ENCODE measurements around the gene CDKN2B-AS1.
A peak's percentile ranks its signal among the peaks of the same experiment; 100 is the strongest.

CDKN2B-AS1 gene

GRCh38 chr9:22105005-22105722 lies 110.6 kb downstream of the CDKN2B-AS1 start:
- ATAC-seq (replicated peaks) (peak; percentile 37), DNase-seq (no peak)
- peaks cover 0 to 12% of the 10 kb centered on the region in 2 donors for H3K27me3 Mint-ChIP-seq
- H3K27ac Mint-ChIP-seq = peak overlapping the region in 1 of 2 donors; percentile 2
- H3K36me3 Mint-ChIP-seq (ENCODE audit: insufficient read depth) = no peaks in the 10 kb centered on the region
- H3K9me3 Mint-ChIP-seq = no peaks in the 10 kb centered on the region
- peaks cover 7 to 8% of the 10 kb centered on the region in 2 donors for H3K4me1 Mint-ChIP-seq (ENCODE audit: low read depth in 2 of 2)
- H3K4me3 Mint-ChIP-seq = no peak overlapping the region

- ATAC-seq (replicated peaks) = no peak
- H3K27ac Mint-ChIP-seq = no peak overlapping the region
- peaks cover 0 to 12% of the 10 kb centered on the region in 2 donors for H3K27me3 Mint-ChIP-seq
- no peaks in the 10 kb centered on the region for H3K9me3 Mint-ChIP-seq
- DNase-seq = no peak
- H3K36me3 Mint-ChIP-seq (ENCODE audit: insufficient read depth) = no peaks in the 10 kb centered on the region
- no peak overlapping the region for H3K4me3 Mint-ChIP-seq
- peaks cover 4 to 7% of the 10 kb centered on the region in 2 donors for H3K4me1 Mint-ChIP-seq (ENCODE audit: low read depth in 2 of 2)
Measured at GRCh38 chr9:22107202-22108045, 112.8 kb downstream of the CDKN2B-AS1 start.

- peaks cover 4 to 7% of the 10 kb centered on the region in 2 donors for H3K4me1 Mint-ChIP-seq (ENCODE audit: low read depth in 2 of 2)
- peaks cover 0 to 12% of the 10 kb centered on the region in 2 donors for H3K27me3 Mint-ChIP-seq
- no peak overlapping the region for H3K4me3 Mint-ChIP-seq
- ATAC-seq (replicated peaks) (no peak), DNase-seq (no peak)
- no peaks in the 10 kb centered on the region for H3K36me3 Mint-ChIP-seq (ENCODE audit: insufficient read depth)
- H3K9me3 Mint-ChIP-seq = no peaks in the 10 kb centered on the region
- H3K27ac Mint-ChIP-seq = no peak overlapping the region
Measured at GRCh38 chr9:22108581-22109370, 114.2 kb downstream of the CDKN2B-AS1 start.

DNA sequence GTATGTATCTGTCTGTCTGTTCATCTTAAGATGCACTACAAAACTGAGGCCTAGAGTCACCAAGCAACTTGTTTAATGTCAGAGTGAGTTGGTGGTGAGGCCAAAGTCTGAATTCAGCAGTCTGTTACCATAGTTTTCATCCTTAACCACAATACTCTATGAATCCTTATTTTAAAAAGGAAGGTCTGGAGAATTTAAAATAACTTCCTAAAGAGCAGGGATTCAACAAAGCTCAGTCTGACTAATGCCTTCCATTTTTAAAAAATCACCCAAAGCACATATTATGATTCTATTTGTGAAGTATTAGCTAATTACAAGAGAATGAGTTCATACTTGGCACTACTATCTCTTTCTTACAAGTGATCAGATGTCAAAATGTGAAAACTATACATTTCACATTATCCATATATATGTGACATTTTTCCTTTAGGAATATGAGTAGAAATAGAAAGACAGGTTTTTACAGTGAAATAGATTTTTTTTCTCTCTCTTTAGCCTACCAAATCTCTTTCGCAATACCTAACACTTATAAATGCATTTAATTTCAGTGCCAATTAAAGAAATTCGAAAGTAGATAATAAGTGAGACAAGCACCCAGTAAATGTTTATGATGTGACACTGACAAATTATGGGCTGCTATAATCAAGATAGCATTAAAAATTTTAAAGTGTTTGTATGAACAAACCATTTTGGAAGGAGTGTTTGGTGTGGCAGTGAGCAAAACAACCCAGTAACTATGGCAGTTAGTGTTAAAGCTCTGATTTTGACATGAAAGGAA lies 116.8 kb downstream of the CDKN2B-AS1 start:
- ATAC-seq (replicated peaks) = no peak
- Mint-ChIP-seq H3K4me1 (ENCODE audit: low read depth in 2 of 2) (no peaks in the 10 kb centered on the region), H3K27me3 (peaks cover 0 to 12% of the 10 kb centered on the region in 2 donors), H3K9me3 (no peaks in the 10 kb centered on the region), H3K27ac (no peak overlapping the region), H3K4me3 (no peak overlapping the region), H3K36me3 (ENCODE audit: insufficient read depth) (no peaks in the 10 kb centered on the region)
- no peak for DNase-seq

- Mint-ChIP-seq H3K4me1 (ENCODE audit: low read depth in 2 of 2) (no peaks in the 10 kb centered on the region), H3K27ac (no peak overlapping the region), H3K27me3 (peaks cover 0 to 9% of the 10 kb centered on the region in 2 donors), H3K4me3 (no peak overlapping the region), H3K36me3 (ENCODE audit: insufficient read depth) (no peaks in the 10 kb centered on the region), H3K9me3 (no peaks in the 10 kb centered on the region)
- DNase-seq = no peak
- ATAC-seq (replicated peaks) = no peak
Measured at GRCh38 chr9:22111954-22112247, 117.3 kb downstream of the CDKN2B-AS1 start.

DNA sequence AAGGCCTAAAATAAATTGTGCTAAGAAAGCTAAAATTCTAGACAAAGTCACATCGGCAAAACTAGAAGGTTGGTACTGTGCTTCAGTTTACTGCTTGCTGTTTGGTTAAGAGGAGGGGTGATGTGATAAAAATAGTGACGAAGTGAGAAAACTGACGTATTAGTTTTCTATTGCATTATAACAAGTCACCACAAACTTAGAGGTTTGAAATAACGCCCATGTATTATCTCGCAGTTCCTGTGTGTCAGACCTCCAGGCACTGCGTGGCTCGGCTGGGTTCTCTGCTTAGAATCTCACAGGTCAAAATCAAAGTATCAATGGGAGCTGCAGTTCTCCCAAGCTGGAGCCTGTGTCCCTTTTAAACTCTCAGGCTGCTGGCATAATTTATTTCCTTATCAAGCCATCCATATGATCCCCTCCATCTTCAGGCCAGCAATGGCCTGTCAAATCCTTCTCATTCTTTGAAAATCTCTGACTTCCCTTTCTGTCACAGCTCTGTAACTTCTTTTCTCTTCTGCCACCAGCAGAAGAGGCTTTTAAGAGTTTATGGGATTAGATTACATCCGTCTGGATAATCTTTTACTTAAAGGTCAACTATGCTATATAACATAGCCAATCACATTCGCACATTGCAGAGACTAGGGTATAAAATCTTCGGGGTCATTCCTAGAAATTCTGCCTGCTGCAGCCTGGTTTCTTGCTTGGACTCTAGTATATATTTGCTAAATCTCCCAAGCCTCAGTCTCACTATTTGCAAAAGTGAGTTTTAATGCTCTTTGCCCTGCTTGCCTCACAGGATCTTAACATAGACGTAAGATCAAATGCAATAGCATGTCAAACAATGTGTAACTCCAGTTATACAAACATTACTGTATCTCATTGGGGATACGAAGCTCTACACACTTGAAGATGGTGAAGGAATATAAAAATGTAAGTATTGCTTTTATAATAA lies 118.6 kb downstream of the CDKN2B-AS1 start:
- no peaks in the 10 kb centered on the region for H3K27me3 Mint-ChIP-seq
- DNase-seq (no peak), ATAC-seq (replicated peaks) (no peak)
- no peaks in the 10 kb centered on the region for H3K4me1 Mint-ChIP-seq (ENCODE audit: low read depth in 2 of 2)
- no peak overlapping the region for H3K4me3 Mint-ChIP-seq
- H3K27ac Mint-ChIP-seq = no peak overlapping the region
- H3K36me3 Mint-ChIP-seq (ENCODE audit: insufficient read depth) = no peaks in the 10 kb centered on the region
- H3K9me3 Mint-ChIP-seq = no peaks in the 10 kb centered on the region

GRCh38 chr9:22114956-22115355 lies 120.4 kb downstream of the CDKN2B-AS1 start:
- no peaks in the 10 kb centered on the region for H3K27me3 Mint-ChIP-seq
- no peak overlapping the region for H3K27ac Mint-ChIP-seq
- no peaks in the 10 kb centered on the region for H3K9me3 Mint-ChIP-seq
- DNase-seq = no peak
- no peak overlapping the region for H3K4me3 Mint-ChIP-seq
- ATAC-seq (replicated peaks) = no peak
- H3K4me1 Mint-ChIP-seq (ENCODE audit: low read depth in 2 of 2) = no peaks in the 10 kb centered on the region
- no peaks in the 10 kb centered on the region for H3K36me3 Mint-ChIP-seq (ENCODE audit: insufficient read depth)

GRCh38 chr9:22116758-22117157 lies 122.2 kb downstream of the CDKN2B-AS1 start:
- Mint-ChIP-seq H3K4me1 (ENCODE audit: low read depth in 2 of 2) (no peaks in the 10 kb centered on the region), H3K4me3 (no peak overlapping the region), H3K27me3 (no peaks in the 10 kb centered on the region), H3K9me3 (no peaks in the 10 kb centered on the region), H3K36me3 (ENCODE audit: insufficient read depth) (no peaks in the 10 kb centered on the region), H3K27ac (no peak overlapping the region)
- no peak for ATAC-seq (replicated peaks)
- no peak for DNase-seq

DNA sequence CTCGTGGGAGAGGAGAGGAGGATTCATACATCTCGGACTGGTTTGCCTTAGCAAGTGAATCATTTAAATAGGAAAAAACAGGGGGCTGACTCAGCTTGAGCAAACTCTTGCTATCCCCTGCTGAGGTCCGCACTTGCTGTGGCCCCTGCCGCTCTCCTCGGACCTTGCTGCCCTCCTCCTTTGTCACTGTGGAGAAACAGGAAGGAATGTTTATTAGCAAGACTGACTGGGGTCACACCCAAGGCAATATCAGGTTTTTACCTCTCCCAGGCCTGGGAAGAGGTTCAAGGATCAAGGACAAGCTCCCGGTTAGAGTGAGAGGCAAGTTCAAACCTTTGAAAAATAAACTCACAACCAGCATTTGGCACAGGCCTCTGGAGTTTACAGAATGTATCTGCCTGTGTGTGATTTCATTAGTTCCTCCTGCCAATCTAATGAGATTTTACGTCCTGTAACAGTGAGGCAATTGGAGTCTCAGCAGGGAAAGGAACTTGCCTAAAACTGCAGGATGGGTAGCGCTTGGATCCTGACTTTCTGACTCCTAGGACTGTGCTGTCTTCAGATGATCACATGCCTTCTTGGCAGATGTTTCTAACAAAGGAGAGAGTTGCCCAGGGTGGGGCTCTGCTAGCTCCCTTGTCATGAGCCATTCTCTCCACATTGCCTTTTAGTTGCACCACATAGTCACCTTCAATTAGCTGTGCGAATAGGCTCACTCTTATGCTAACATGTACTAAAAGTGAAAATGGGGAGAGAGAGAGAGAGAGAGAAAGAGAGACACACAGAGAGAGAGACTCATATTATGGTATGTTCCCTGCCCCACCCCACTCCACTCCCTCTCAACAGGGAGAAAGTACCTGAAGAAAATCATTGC lies 123.2 kb downstream of the CDKN2B-AS1 start:
- ATAC-seq (replicated peaks) (no peak), DNase-seq (no peak)
- Mint-ChIP-seq H3K27me3 (no peaks in the 10 kb centered on the region), H3K4me1 (ENCODE audit: low read depth in 2 of 2) (no peaks in the 10 kb centered on the region), H3K36me3 (ENCODE audit: insufficient read depth) (no peaks in the 10 kb centered on the region), H3K27ac (no peak overlapping the region), H3K4me3 (no peak overlapping the region), H3K9me3 (no peaks in the 10 kb centered on the region)

- Mint-ChIP-seq H3K4me1 (ENCODE audit: low read depth in 2 of 2) (no peaks in the 10 kb centered on the region), H3K36me3 (ENCODE audit: insufficient read depth) (no peaks in the 10 kb centered on the region), H3K27me3 (peaks cover 5 to 7% of the 10 kb centered on the region in 2 donors), H3K27ac (peak overlapping the region in 1 of 2 donors; percentile 39), H3K4me3 (no peak overlapping the region), H3K9me3 (peaks cover 0 to 2% of the 10 kb centered on the region in 2 donors)
- ATAC-seq (replicated peaks) (no peak), DNase-seq (no peak)
Measured at GRCh38 chr9:22118810-22119521, 124.4 kb downstream of the CDKN2B-AS1 start.

- Mint-ChIP-seq H3K4me3 (no peak overlapping the region), H3K27ac (peak overlapping the region in 1 of 2 donors; percentile 39), H3K4me1 (ENCODE audit: low read depth in 2 of 2) (no peaks in the 10 kb centered on the region), H3K27me3 (peaks cover 5 to 7% of the 10 kb centered on the region in 2 donors), H3K9me3 (peaks cover 0 to 2% of the 10 kb centered on the region in 2 donors), H3K36me3 (ENCODE audit: insufficient read depth) (no peaks in the 10 kb centered on the region)
- peak; percentile 61 for ATAC-seq (replicated peaks)
- DNase-seq = no peak
Measured at GRCh38 chr9:22119522-22120158, 125.0 kb downstream of the CDKN2B-AS1 start.
